A673 (cell line): ENCODE measurements around the gene TAF9. TPM values are rescaled to one million over a fixed set of nuclear protein-coding genes. Genes with fewer than 3 reads are reported as not detected.

Experiments
- BruUV-seq: library from RNA; stranded (reverse); fragments of 400-500 nt; replicated peaks from 2 replicates; lab custom pipeline; 2021; lab: Mats Ljungman, UMichigan
- CTCF ChIA-PET: fragments of 300-600 bp; sonication (Branson Sonifier 250); formaldehyde crosslinking; loops from one replicate; lab custom pipeline; 2022; ENCODE audit warnings: antibody characterized with exemption; lab: Charles Lee
- POLR2A ChIA-PET: fragments of 300-600 bp; sonication (Branson Sonifier 250); formaldehyde crosslinking; loops from one replicate; lab custom pipeline; 2022; ENCODE audit warnings: antibody characterized with exemption; ENCODE audit not compliant: low non-redundant PET; lab: Charles Lee
- DNase-seq: peaks from one replicate; pipeline ENCODE4 v3.0.0-alpha.2; 2015; ENCODE audit warnings: low spot score
- H3K27ac ChIP-seq: fragments of 200-600 bp; sonication (generic); 2 replicates; pipeline ENCODE4 v1.5.1; 2016; ENCODE audit warnings: mixed run types, low read depth, mild to moderate bottlenecking, mixed read lengths, antibody characterized with exemption, low read length; ENCODE audit not compliant: poor library complexity, severe bottlenecking
- H3K27me3 ChIP-seq: fragments of 200-600 bp; sonication (generic); replicated peaks from 2 replicates; pipeline ENCODE4 v1.6.1; 2017; ENCODE audit warnings: mixed run types, low read depth, mild to moderate bottlenecking, mixed read lengths, antibody characterized with exemption, low read length; ENCODE audit not compliant: insufficient read depth, poor library complexity
- H3K36me3 ChIP-seq: fragments of 200-600 bp; sonication (generic); 2 replicates; pipeline ENCODE4 v1.6.1; 2016; ENCODE audit warnings: mixed run types, mild to moderate bottlenecking, mixed read lengths, antibody characterized with exemption, low read length; ENCODE audit not compliant: insufficient read depth, poor library complexity, severe bottlenecking
- H3K4me1 ChIP-seq: fragments of 200-600 bp; sonication (generic); 2 replicates; pipeline ENCODE4 v1.6.1; 2017; ENCODE audit warnings: mixed run types, mild to moderate bottlenecking, mixed read lengths, antibody characterized with exemption, low read length; ENCODE audit not compliant: insufficient read depth, poor library complexity, severe bottlenecking
- H3K4me3 ChIP-seq: fragments of 200-600 bp; sonication (generic); 2 replicates; pipeline ENCODE4 v1.5.1; 2016; ENCODE audit warnings: low read depth, mixed run types, mild to moderate bottlenecking, mixed read lengths, low read length; ENCODE audit not compliant: poor library complexity, severe bottlenecking
- H3K9me3 ChIP-seq: fragments of 200-600 bp; sonication (generic); 2 replicates; pipeline ENCODE4 v1.6.1; 2016; ENCODE audit warnings: mixed run types, low read depth, mild to moderate bottlenecking, mixed read lengths, antibody characterized with exemption, low read length; ENCODE audit not compliant: poor library complexity, severe bottlenecking
- EZH2 ChIP-seq: fragments of 200-600 bp; sonication (generic); IDR thresholded peaks from 2 replicates; pipeline ENCODE4 v1.6.1; 2017; ENCODE audit warnings: borderline replicate concordance, low read depth, mild to moderate bottlenecking, mixed read lengths, antibody characterized with exemption, low read length; ENCODE audit not compliant: poor library complexity, severe bottlenecking
- intact Hi-C: fragments of 100-400 bp; cut with micrococcal nuclease; formaldehyde crosslinking; loops from one replicate; pipeline ENCODE4 v1.10.0; 2022; ENCODE audit not compliant: unreplicated experiment
- total RNA-seq: library from RNA; stranded (reverse); gene quantifications from 2 replicates; pipeline ENCODE4 v1.2.3, GENCODE V29; 2021
- TF ChIP-seq, protein P1 (sequence below): fragments of 300-800, 200-600 bp; sonication (generic); conservative IDR thresholded peaks from 2 replicates; pipeline ENCODE4 v1.5.1; 2017; ENCODE audit warnings: low read depth, mild to moderate bottlenecking, antibody characterized with exemption, low read length, moderate library complexity, mixed read lengths

TAF9 gene
- total RNA-seq, 1 experiment from 2014 or later, result 91.4 TPM

DNA sequence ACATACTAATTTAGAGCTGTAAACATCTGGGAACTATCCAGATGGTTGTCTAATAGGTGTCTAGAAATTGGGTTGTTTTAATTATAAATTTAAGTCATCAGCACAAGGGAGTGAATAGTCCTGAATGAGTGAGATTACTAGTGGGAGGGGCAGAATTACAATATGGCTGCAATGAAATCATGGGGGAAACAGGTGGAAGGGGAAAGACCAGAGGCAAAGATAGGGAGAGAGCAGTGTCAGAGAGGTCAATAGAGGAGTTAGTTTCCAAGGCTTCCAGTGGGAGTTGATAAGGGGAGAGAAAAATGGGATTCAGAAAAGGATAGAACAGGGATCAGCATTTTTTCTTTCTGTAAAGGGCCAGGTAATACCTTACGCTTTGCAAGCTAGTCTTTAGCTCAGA is 8.9 kb downstream of the TAF9 start:
- Histone ChIP-seq H3K36me3 (peaks cover 40% of the 10 kb centered on the region), H3K27ac (no peak overlapping the region), H3K9me3 (no peaks in the 10 kb centered on the region), H3K4me3 (no peak overlapping the region), H3K4me1 (no peaks in the 10 kb centered on the region), H3K27me3 (no peaks in the 10 kb centered on the region)
- ChIA-PET CTCF (no interaction called here), POLR2A (no interaction called here)
- BruUV-seq, result no TSS peak
- intact Hi-C loops, result loop anchor here (10.0 kb wide), 1 partner anchor 266 kb away; the partner anchor contains the start of gene SLC30A5
- no peak for TF ChIP-seq EZH2
- TF ChIP-seq, protein P1, sequence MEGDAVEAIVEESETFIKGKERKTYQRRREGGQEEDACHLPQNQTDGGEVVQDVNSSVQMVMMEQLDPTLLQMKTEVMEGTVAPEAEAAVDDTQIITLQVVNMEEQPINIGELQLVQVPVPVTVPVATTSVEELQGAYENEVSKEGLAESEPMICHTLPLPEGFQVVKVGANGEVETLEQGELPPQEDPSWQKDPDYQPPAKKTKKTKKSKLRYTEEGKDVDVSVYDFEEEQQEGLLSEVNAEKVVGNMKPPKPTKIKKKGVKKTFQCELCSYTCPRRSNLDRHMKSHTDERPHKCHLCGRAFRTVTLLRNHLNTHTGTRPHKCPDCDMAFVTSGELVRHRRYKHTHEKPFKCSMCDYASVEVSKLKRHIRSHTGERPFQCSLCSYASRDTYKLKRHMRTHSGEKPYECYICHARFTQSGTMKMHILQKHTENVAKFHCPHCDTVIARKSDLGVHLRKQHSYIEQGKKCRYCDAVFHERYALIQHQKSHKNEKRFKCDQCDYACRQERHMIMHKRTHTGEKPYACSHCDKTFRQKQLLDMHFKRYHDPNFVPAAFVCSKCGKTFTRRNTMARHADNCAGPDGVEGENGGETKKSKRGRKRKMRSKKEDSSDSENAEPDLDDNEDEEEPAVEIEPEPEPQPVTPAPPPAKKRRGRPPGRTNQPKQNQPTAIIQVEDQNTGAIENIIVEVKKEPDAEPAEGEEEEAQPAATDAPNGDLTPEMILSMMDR, result no peak
- DNase-seq, result no peak

- H3K27me3 ChIP-seq, result no peaks in the 10 kb centered on the region
- intact Hi-C loops, result loop anchor here (10.0 kb wide), 1 partner anchor 265 kb away; the partner anchor contains the start of gene SLC30A5
- DNase-seq, result no peak
- H3K4me3 ChIP-seq, result no peak overlapping the region
- H3K9me3 ChIP-seq, result no peaks in the 10 kb centered on the region
- BruUV-seq, result no TSS peak
- H3K36me3 ChIP-seq, result peaks cover 40% of the 10 kb centered on the region
- H3K27ac ChIP-seq, result no peak overlapping the region
- TF ChIP-seq, protein P1, result no peak
- TF ChIP-seq EZH2, result no peak
- ChIA-PET CTCF (no interaction called here), POLR2A (no interaction called here)
- H3K4me1 ChIP-seq, result no peaks in the 10 kb centered on the region
Measured at GRCh38 chr5:69359699-69360098, 9.6 kb downstream of the TAF9 start.

DNA sequence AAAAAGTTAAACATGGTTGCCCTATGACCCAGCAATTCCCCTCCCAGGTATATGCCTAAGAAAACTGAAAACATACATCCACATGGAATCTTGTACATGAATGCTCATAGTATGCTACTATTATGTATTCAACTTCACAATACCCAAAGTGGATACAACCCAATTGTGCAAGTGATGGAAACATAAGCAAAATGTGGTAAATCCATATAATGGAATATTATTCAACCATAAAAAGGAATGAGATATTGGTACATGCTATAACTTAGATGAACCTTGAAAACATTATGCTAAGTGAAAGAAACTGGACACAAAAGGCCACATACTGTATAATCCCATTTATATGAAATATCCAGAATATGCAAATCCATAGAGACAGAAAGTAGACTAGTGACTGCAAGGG is 18.7 kb downstream of the TAF9 start:
- Histone ChIP-seq H3K27ac (no peak overlapping the region), H3K4me1 (no peaks in the 10 kb centered on the region)
- DNase-seq, result no peak

More for the DNA sequence above, 18.7 kb downstream of the TAF9 start:
- H3K36me3 ChIP-seq, result peaks cover 46% of the 10 kb centered on the region
- no TSS peak for BruUV-seq
- no peaks in the 10 kb centered on the region for H3K9me3 ChIP-seq
- TF ChIP-seq, protein P1, result no peak
- TF ChIP-seq EZH2, result no peak
- CTCF ChIA-PET, result no interaction called here
- H3K27me3 ChIP-seq, result no peaks in the 10 kb centered on the region
- POLR2A ChIA-PET, result no interaction called here
- H3K4me3 ChIP-seq, result no peak overlapping the region
- intact Hi-C loops, result no loop called here
